ENCODE measurements around the gene THRB.

GRCh38 chr3:24311881-24312280 lies 182.8 kb downstream of the THRB start:
- no peak for TF ChIP-seq CTCF (IDR thresholded peaks at IDR 0.05 in 8 of 11, conservative IDR thresholded peaks at IDR 0.05 in 3 of 11)
- no peak for TF ChIP-seq POLR2AphosphoS5 (IDR thresholded peaks at IDR 0.05)
